HuH-7.5 (cell line): ENCODE data around the gene HEPACAM2.

Experiments
- DNase-seq: peaks from one replicate; pipeline ENCODE4 v3.0.0; 2011; ENCODE audit warnings: low spot score

The HEPACAM2 gene

DNA sequence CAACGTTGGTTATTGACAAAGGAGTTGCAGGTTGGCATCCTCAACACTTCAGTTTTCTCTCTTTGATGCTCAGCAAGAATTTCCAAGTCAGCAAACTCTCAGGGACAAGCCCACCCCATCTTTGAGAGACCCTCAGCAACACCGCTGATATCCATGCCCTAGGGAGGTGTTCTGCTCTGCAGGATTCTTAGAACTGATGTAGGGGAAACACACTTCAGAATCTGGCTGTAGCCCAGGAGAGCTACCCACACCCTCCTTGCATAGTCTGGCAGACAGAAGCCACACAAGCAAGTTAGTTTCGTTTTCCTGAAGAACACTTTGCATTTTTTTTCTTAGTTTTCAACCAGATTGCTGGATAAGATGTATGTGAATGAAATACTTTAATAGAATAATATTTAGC lies 78.9 kb downstream of the HEPACAM2 start:
- DNase-seq, result no peak

DNA sequence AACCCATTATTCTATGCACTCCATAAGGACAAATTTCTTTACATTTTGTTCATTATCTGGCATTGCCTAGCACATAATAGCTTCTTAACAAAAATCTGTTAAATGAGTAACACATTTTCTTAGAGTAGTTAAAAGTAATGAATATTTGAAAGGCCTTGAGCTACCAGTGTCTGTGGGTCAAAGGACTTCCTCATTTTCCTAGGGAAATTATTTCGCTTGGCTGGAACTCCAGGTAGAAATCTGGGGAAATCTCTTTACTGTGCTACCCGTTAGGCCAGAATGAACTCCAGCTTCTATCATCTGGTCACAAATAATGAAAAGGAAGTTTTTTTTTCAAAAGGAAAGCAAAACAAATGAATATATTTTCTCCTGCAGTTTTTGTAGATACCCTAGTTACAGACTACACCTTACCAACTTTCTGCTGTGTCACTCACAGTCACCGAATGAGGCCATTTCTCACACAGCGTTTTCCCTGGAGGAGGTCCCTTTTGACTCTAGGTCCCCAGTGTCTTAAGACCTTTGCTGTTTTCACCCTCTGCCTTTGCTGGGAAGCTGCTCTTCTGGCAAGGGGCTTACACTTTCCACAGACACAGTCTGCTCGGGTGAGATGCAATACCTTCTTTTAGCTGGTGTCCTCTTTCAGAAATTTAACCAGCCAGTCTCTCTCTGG lies 79.7 kb downstream of the HEPACAM2 start:
- no peak for DNase-seq

DNA sequence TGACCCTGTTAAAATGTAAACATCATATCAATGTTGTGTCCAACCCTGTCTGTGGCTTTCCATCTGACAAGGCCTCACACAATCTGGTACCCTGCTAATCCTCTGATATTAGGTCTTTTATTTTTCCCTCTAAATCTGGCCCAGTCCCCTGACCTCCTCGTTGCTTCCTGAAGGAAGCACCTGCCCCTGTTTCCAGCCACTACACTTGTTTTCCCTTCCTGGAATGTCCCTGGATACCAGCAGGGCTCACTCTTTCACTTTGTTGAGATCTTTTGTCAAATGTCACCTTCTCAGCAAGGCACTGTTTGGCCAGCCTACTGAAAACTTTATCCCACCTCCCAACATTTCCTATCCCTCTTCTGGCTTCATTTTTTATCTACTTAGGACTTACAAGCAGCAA lies 80.2 kb downstream of the HEPACAM2 start:
- no peak for DNase-seq

- DNase-seq, result no peak
These were observed 80.9 kb downstream of the HEPACAM2 start for GRCh38 chr7:93145354-93145753.

- no peak for DNase-seq
These were observed 84.1 kb downstream of the HEPACAM2 start for GRCh38 chr7:93142127-93142526.

DNA sequence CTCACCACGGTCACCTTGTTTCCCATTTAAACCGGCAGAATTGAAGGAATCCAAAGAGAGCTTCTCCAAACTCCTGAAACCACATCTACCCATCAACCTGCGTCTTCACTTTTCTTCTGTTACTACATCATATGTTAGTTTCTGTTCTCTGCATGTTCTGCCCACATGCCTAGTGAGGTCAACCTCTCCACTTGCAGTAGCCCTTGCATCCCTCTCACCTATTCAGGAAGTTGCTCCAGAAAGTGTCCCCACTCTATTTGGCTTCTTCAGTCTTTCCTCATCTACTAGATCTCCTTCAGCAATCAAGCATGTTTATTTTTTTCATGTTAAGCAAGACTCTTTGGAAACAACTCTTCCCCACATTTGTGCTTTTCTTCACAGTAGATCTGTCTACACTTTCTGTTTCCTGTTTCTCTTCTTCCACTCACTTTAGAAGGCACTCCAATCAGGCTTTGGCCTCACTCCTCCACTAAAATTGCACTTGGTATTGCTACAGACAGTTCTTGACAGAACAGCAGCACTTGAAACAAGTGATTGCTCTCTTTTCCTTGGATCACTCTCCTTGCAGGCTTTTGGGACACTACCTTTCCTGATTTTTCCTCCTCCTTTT lies 85.6 kb downstream of the HEPACAM2 start:
- no peak for DNase-seq

DNA sequence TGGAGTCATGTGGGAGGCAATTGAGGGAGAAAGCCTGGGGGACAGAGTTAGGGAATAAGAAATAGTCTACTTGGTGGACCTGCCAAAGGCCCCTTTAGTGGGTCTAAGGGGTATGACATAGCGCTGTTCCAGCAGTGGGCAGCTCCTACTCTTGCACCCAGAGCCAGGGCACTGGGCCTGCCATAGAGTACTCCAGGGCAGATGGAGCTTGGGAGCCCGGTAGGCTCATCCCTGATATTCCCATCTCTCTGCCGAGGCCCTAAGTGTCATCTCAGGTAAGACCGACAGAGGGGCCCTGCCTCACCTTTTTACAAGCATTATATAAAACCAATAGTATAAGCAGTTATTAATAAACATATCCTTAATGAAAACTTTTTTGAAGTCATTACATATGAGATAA lies 87.7 kb downstream of the HEPACAM2 start:
- no peak for DNase-seq
